Limb (tissue), 2 donors: ENCODE measurements around the gene HOXC10.

Experiments used
- DNase-seq, 2 donors: peaks; one replicate each; pipeline ENCODE4 v3.0.0-alpha.2; 2016; ENCODE audit errors: extremely low spot score in 2 of 2

Gene HOXC10

GRCh38 chr12:54029529-54030441, 44.8 kb downstream of the HOXC10 start:
- DNase-seq = no peak

- DNase-seq = no peak
These were observed 45.5 kb downstream of the HOXC10 start for GRCh38 chr12:54030442-54030801.

- DNase-seq = peak in 1 of 2 donors; percentile 73
These were observed 46.0 kb downstream of the HOXC10 start for GRCh38 chr12:54030889-54031471.

GRCh38 chr12:54031480-54031879, 46.5 kb downstream of the HOXC10 start:
- DNase-seq = no peak

GRCh38 chr12:54032086-54032619, 47.2 kb downstream of the HOXC10 start:
- no peak for DNase-seq

GRCh38 chr12:54032627-54033100, 47.7 kb downstream of the HOXC10 start, which contains the start of gene HOXC5:
HOXC5 (plus strand) TSS chr12:54033050; CDS start chr12:54033123, 73 bp downstream.
- DNase-seq = peak; percentile 84 to 92

- DNase-seq = peak in 1 of 2 donors; percentile 80
These were observed 48.4 kb downstream of the HOXC10 start for GRCh38 chr12:54033106-54033979.

- DNase-seq = peak in 1 of 2 donors; percentile 78
These were observed 49.2 kb downstream of the HOXC10 start for GRCh38 chr12:54033980-54034784.

- no peak for DNase-seq
These were observed 49.9 kb downstream of the HOXC10 start for GRCh38 chr12:54034785-54035310.

- no peak for DNase-seq
These were observed 50.8 kb downstream of the HOXC10 start for GRCh38 chr12:54035568-54036264.

GRCh38 chr12:54036620-54037359, 51.8 kb downstream of the HOXC10 start:
- peak in 1 of 2 donors; percentile 49 for DNase-seq

- DNase-seq = peak in 1 of 2 donors; percentile 46
These were observed 52.7 kb downstream of the HOXC10 start for GRCh38 chr12:54037360-54038283.

GRCh38 chr12:54038284-54038870, 53.4 kb downstream of the HOXC10 start:
- DNase-seq = peak in 1 of 2 donors; percentile 47

- DNase-seq = peak in 1 of 2 donors; percentile 69
These were observed 54.0 kb downstream of the HOXC10 start for GRCh38 chr12:54038871-54039414.

- peak; percentile 72 to 80 for DNase-seq
These were observed 54.6 kb downstream of the HOXC10 start for GRCh38 chr12:54039417-54040147.
